GM18526 (cell line): ENCODE data around the gene BHLHE41.

Source experiments
- POLR2A ChIP-seq: IDR thresholded peaks from 3 replicates; pipeline ENCODE4 v1.6.1; 2011; ENCODE audit not compliant: insufficient read length; ENCODE audit errors: extremely low read depth

The BHLHE41 gene

DNA sequence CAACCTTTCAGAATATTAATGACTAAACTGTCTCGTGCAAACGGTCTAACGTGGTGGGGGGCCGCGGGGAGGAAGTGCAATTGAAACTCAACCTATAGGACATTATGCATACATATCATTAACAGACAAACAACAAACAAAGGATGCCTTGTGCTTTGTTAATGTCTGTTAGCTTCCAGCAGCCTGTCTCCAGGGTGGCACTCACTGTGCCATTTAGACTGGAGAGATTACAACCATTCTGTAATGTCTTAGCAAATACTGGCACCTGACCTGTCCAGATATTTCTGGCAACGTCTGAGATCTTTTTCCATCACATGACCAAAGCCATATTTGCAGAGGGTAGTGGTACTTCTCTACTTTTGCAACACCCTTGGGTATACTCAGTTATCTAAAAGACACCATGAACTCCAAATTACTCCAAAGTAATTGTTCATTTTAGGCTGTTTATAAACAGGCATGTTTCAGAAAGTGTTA lies 11.6 kb downstream of the BHLHE41 start:
- TF ChIP-seq POLR2A, result no peak

DNA sequence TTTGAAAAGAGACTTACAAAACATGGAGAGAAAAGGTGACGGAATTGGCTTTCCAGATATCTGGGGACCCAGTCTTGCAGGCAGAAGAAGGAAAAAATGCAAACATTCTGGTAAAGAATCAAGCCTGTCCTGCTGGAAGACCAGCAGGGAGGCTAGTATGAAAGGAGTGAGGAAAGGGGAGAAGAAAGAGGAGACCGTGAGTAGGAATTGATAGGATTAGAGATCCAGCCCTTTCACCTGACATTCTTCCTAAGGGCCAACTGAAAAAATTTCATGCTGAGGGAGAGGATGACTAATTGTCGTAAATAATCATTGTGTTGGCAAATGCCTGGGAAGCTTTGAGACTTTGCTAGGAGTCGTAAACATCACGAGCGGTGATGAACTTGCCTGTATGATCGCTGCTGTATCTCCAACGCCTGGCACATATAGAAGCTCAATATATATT lies 12.1 kb downstream of the BHLHE41 start:
- no peak for TF ChIP-seq POLR2A

DNA sequence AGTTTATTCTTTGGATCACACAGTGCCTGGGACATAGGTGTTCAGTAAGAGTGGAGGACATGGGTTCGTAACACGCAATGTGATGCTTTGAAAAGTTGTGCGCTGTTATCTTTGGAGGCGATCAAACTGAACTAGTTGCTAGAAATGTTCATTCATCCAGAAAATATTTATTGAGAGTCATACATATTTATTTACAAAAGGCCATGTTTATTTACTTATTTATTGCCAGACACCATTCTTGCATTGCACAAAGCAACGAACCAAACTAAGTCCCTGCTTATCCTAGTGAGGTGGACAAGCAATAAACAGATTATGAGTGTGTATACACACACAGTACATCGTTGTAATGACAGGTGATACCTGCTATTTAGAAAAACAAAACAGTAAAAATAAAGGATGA lies 12.6 kb downstream of the BHLHE41 start:
- no peak for TF ChIP-seq POLR2A

DNA sequence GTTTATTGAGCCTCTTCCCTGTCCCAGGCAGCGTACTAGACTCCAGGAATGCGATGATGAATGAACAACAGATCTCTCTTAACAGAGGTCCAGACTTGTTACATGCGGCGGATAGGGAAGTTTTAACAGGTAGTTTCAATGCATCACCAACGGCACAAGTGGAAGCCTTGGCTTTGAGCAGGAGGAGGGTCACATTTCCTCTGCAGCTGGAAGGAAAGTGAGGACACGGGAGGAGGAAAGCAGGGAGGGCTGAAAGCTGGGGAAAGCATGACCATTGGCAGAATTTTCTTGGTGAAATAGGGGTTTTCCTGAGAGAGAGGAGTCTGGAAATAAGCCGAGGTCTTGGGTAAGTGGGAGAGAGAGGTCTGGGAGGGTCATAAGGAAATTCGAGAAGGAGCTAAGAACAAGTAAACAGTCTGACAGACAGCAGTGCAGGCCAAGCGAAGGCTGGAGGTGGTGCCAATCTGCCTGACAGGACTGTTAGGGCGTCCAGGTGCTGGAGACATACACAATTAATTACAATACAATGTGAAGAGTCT lies 15.4 kb downstream of the BHLHE41 start:
- TF ChIP-seq POLR2A, result no peak

DNA sequence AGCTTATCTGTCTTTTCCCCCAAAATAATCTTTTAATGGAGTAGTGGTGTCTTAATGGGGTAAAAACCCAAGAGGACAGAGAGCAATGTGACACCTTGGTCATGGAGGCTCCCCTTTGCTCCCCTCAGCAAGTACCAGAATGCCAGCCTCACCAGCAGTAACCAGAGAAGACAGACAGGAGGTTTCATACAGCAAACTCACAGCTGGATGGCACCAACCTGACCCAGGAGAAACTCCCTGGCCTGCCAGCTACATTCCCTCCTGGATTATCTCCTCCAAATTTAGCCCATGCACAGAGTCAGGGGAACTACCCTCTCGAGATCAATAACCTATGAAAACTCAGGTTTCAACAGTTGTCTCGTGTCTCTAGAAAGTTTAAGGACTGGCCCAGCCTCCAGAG lies 15.9 kb downstream of the BHLHE41 start:
- TF ChIP-seq POLR2A, result no peak

DNA sequence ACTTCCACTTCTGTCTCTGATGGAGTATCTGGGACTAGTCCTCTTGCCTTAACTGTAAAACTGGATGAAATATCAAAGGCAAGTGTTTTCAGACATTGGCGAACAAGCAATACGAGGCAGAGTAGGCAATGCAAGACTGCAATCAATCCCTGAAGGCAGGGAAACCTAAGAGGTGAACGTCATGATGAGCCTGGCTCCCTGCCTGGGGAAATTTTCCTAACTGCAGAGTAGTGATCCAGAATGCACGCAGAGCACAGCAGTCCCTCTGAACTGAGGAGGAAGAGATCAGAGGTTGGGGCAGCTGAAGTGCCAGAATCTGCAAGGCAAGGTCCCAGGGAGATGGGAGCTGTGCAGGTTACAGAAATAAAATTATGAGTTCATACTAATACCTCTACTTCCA lies 18.5 kb downstream of the BHLHE41 start:
- TF ChIP-seq POLR2A, result no peak

DNA sequence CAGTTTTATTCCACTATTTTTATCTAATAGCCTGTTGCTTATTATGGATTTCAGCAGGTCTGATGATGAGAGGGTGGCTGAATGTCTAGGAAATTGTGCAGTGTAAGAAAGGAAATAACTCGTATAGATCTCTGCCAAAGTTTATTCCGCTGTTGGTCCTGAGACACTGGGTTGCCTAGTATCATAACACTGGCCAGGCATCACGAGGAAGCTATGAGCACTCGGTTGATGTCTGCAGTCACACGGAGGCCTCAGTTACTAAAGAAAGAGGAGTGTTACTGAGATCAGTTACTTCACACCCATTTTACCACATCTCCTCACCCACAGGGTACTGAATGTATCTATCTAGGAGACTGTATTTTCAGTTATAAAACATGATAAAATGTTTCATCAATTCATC lies 21.9 kb downstream of the BHLHE41 start:
- TF ChIP-seq POLR2A, result no peak

DNA sequence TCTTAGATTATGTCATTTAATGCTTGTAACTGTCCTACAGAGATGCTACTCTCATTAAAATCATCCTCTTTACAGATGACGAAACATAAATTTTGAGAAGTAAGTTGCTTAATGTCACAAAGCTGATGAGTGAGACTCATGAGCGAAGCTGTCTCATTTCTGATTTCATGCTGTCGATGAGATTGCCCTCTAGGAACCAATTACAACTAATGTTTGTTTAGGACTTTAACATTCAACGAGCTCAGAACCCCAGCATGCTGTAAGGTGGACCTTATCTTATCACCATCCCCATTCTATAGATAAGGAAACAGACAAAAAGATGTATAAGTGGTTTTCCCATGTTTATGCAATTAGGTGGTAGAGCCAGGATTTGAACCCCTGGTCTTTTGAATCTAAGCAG lies 23.1 kb downstream of the BHLHE41 start:
- TF ChIP-seq POLR2A, result no peak

DNA sequence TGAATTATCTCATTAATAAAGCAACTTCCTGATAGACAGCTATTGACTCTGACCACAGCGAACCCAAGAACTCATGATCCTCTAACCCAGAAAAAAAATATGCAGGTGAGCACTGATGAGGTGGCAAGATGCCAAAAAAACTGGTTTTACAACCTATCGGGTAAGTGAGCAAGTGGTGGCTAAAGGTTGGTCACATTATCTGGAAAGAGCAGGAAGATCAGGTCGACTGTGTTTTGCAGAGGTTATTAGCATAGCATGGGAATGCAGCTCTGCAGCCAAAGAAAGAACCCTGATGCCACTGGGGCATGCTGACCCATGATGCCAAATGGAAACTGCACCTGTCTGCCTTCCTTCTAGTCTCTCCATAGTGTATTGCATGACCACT lies 23.5 kb downstream of the BHLHE41 start:
- no peak for TF ChIP-seq POLR2A

DNA sequence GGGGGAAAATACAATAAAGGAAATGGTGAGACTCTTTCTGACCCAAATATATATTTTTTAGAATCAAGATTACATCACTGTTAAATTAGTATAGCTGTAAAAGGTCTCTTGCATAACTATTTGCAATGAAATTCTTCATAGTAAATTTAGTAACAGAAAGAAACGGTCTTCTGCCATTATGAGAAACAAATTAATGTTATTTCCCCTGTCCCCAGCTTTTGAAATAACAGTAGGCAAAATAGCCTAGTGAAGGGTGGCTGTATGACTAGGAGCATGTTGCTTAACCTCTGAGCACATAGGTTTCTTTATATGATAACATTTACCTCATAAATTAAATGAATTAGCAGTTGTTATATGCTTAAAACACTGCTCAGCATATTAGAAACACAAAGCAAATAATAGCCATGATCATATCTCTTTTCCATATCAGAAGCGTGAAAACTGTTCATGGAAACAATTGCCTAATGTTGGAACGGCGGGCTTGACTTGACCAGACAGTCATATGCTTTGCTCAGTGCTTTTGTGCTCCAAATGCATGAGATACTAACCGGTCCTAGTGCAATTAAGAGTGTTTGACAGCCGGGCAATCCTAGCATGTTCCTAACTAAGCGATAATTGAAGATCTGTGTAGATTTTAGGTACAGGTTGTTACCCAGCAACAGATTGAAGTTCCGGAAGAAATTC lies 24.0 kb downstream of the BHLHE41 start:
- no peak for TF ChIP-seq POLR2A

DNA sequence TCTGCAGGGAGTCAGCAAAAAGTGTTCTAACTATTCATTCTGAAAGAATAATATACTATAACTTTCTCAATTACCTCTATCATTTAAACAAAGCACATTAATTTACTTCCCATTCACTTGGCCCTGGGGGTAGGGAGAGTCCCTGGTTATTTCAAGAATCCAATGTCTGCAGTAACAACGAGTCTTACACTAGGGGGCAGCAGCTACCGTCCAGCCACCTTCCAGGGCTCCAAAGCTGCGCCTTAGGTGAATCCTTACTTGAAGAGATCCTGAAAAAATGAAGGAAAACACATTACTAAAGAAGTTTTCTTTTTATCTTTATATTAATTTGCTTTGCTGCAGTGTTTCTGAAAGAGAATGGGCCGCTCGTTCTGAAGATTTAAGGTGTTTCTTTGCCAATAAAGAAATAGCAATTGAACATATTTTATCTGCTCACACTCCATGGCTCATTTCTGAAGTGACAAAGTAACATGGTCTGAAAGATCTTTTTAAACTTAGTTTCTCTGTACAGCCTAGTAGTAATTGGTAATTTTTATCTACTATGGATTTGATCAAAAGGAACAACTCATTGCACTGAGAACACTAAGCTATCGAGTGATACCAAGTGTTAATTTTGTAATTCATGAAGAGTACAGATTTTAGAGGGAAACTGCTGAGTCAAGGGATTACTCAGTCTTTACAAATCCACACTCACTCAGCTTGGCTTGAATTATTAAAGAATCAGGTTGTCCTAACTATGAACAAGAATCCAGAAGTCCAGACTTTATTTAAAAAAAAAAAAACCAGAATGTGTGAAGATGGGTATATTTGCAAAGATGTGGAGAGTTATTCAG lies 27.6 kb downstream of the BHLHE41 start:
- TF ChIP-seq POLR2A, result no peak

DNA sequence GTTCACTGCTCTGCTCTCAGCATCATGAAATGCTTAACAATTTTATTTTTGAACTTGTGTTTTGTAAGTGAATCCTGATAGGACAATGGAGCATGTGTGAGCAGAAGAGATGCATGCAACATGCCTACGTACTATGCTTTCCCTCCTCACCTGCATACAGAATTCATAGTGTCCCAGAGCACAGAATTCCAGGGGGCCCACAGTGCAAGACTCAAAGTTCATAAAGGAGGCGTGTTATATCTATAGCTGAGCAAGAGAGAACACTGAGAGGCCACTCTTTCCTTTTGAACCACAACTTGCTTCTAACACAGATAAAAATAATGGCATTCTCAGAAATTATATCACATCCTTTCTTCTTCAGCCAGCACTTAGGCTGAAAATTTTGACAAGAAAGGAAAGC lies 28.8 kb downstream of the BHLHE41 start:
- no peak for TF ChIP-seq POLR2A

DNA sequence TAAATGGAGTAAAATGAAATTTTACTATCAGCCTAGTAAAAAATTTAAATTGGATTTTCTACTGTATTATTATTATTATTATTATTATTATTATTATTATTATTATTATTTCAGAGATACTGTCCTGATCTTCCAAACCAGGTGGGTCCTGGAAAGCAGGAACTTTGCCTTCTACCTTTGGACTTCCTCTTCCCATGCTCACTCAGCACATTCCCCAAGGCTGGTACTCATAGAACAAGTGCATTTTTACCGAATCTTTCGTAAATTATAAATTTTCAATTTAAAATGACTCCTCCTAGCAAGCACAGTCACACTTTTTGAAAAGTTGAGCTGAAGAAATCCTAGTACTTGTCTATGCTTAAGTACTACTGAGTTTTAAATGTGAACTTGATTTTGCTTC lies 29.7 kb downstream of the BHLHE41 start:
- TF ChIP-seq POLR2A, result no peak

DNA sequence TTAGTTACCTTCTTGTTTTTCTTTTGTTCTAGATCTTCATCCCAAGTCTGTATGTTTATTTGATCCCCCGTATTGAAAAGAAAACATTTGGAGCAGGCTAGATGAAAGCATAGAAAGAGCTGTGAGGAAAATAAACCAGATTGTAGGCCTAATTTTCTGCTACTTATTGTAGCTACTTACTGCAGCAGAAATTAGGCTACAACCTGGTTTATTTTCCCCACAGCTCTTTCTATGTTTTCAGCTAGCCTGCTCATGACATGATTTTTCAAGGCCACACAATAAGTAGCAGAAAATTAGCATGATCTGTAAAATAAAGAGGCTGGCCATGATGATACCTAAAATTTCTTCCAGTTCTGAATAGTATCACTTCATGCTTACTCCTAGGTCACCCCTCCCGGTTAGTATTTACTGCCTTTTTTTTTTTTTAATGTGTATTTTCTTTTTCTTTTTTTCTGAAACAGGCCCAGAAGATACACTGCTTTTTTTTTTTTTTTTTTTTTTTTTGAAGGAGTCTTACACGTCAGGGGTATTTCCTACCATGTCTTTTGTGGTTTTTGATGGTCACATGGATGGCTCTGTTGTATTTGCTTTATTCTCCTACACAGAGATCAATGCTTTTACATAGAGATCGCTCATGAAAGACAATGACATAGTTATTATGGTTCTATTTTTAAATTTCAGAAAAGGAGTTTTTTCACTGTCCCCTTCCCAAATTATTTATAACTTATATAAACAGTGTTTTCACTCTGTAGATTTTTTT lies 32.3 kb downstream of the BHLHE41 start:
- TF ChIP-seq POLR2A, result no peak

DNA sequence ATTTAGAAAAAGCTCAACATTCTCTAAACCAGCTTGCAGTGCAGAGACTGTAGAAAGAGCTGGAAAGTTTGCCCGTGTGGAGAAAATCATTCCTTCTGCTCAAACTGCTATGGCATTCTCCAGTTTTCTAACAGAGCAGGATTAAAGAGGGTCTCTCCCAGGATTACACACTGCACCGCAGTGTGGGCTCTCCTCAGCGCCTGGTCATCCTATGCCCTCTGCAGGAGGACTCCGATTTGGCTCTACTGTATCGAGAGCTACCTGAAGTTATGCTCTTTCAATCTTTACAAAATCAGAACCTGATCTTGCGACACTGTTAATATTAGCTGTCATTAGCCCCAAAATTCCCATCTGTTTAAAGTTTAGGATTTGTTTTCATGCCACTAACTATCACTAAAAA lies 33.0 kb downstream of the BHLHE41 start:
- no peak for TF ChIP-seq POLR2A
